Measurements from ENCODE around the gene KRTAP10-1.

GRCh38 chr21:44568667-44569556 lies 28.9 kb upstream of the KRTAP10-1 start:
- TF ChIP-seq, protein P1, sequence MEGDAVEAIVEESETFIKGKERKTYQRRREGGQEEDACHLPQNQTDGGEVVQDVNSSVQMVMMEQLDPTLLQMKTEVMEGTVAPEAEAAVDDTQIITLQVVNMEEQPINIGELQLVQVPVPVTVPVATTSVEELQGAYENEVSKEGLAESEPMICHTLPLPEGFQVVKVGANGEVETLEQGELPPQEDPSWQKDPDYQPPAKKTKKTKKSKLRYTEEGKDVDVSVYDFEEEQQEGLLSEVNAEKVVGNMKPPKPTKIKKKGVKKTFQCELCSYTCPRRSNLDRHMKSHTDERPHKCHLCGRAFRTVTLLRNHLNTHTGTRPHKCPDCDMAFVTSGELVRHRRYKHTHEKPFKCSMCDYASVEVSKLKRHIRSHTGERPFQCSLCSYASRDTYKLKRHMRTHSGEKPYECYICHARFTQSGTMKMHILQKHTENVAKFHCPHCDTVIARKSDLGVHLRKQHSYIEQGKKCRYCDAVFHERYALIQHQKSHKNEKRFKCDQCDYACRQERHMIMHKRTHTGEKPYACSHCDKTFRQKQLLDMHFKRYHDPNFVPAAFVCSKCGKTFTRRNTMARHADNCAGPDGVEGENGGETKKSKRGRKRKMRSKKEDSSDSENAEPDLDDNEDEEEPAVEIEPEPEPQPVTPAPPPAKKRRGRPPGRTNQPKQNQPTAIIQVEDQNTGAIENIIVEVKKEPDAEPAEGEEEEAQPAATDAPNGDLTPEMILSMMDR (IDR thresholded peaks at IDR 0.05), result no peak
- TF ChIP-seq POLR2AphosphoS5 (IDR thresholded peaks at IDR 0.05), result no peak
- TF ChIP-seq POLR2A (IDR thresholded peaks at IDR 0.05), result no peak
